IPS-15b (cell line): ENCODE data around the gene MRPL4.

Experiments
- H3K27me3 ChIP-seq: one replicate; pipeline ENCODE4 v1.6.1; 2013; ENCODE audit warnings: low read length; ENCODE audit not compliant: control insufficient read depth, insufficient read depth
- H3K36me3 ChIP-seq: one replicate; pipeline ENCODE4 v1.6.1; 2013; ENCODE audit warnings: low read length; ENCODE audit not compliant: control insufficient read depth, insufficient read depth
- H3K4me1 ChIP-seq: one replicate; pipeline ENCODE4 v1.6.1; 2013; ENCODE audit warnings: mild to moderate bottlenecking, low read length; ENCODE audit not compliant: control insufficient read depth, insufficient read depth
- H3K4me3 ChIP-seq: one replicate; pipeline ENCODE4 v1.5.1; 2013; ENCODE audit warnings: low read depth, low read length
- H3K9ac ChIP-seq: one replicate; pipeline ENCODE4 v1.6.1; 2013; ENCODE audit warnings: low read depth, mild to moderate bottlenecking, low read length
- H3K9me3 ChIP-seq: one replicate; pipeline ENCODE4 v1.6.1; 2013; ENCODE audit warnings: mild to moderate bottlenecking, low read length; ENCODE audit not compliant: control insufficient read depth, insufficient read depth

The MRPL4 gene

GRCh38 chr19:10293637-10294367 is 41.8 kb downstream of the MRPL4 start:
- H3K9ac ChIP-seq = no peak overlapping the region
- no peaks in the 10 kb centered on the region for H3K36me3 ChIP-seq
- peaks cover 76% of the 10 kb centered on the region for H3K27me3 ChIP-seq
- H3K4me1 ChIP-seq = no peaks in the 10 kb centered on the region
- H3K4me3 ChIP-seq = peak overlapping the region; percentile 26
- no peaks in the 10 kb centered on the region for H3K9me3 ChIP-seq

- no peak overlapping the region for H3K9ac ChIP-seq
- peaks cover 71% of the 10 kb centered on the region for H3K27me3 ChIP-seq
- H3K36me3 ChIP-seq = no peaks in the 10 kb centered on the region
- peak overlapping the region; percentile 26 for H3K4me3 ChIP-seq
- H3K4me1 ChIP-seq = no peaks in the 10 kb centered on the region
- no peaks in the 10 kb centered on the region for H3K9me3 ChIP-seq
Measured at GRCh38 chr19:10294368-10294697, 42.3 kb downstream of the MRPL4 start.

DNA sequence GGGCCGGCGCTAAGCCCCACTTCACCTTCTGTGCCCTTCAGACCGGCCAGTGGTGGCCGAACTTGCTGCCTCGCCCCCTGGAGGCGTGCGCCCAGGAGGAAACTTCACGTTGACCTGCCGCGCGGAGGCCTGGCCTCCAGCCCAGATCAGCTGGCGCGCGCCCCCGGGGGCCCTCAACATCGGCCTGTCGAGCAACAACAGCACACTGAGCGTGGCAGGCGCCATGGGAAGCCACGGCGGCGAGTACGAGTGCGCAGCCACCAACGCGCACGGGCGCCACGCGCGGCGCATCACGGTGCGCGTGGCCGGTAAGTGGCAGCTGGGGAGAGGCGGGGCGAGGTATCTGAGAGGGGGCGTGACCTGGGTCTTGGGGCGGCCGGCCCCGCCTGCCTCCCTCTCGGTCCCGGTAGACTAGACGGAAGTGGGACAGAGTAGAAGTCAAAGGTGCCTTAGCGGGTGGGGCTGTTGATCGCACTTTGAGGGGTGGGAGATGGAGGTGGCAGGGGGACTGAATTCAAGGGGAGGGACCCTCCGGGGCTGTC is 43.4 kb downstream of the MRPL4 start:
- H3K9ac ChIP-seq = no peak overlapping the region
- H3K9me3 ChIP-seq = no peaks in the 10 kb centered on the region
- no peaks in the 10 kb centered on the region for H3K36me3 ChIP-seq
- H3K4me3 ChIP-seq = peak overlapping the region; percentile 68
- H3K4me1 ChIP-seq = no peaks in the 10 kb centered on the region
- peaks cover 63% of the 10 kb centered on the region for H3K27me3 ChIP-seq

GRCh38 chr19:10295847-10296591 is 44.0 kb downstream of the MRPL4 start:
- H3K9ac ChIP-seq = no peak overlapping the region
- H3K27me3 ChIP-seq = peaks cover 57% of the 10 kb centered on the region
- no peaks in the 10 kb centered on the region for H3K36me3 ChIP-seq
- no peaks in the 10 kb centered on the region for H3K4me1 ChIP-seq
- peak overlapping the region; percentile 68 for H3K4me3 ChIP-seq
- H3K9me3 ChIP-seq = no peaks in the 10 kb centered on the region

- no peak overlapping the region for H3K9ac ChIP-seq
Measured at GRCh38 chr19:10299545-10300458, 47.8 kb downstream of the MRPL4 start.

DNA sequence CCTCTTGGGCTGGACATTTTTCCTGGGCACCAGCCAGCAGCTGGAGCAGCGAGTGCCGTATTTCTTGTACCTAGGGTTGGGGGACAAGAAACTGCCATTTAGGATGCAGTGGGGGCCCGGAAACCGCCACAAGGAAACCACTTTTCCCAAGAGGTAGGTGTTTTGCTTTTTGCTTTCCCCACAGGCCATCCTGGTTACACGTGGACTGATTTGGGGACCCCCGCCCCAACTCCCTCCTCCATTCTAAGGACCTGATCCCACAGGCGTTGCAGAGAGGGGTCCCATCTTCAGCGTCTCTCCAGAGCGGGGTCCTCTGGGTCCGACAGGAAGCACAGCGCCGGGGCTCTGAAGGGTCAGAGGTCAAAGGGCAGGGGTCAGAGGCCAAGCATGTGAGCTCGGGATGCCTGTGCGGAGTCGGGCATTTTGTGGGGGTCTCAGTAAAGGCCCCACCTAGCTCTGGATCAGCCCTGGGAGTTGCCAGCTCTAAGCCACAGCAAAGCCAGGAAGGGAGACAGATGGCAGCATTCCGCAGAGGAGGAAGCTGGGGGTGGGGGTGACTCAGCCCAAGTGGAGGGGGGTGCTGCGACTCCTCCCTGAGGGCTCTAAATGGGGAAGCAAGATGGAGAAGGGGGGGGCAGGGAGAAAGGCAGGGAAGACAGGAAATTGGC is 53.3 kb downstream of the MRPL4 start:
- Histone ChIP-seq H3K4me3 (no peak overlapping the region), H3K4me1 (no peaks in the 10 kb centered on the region), H3K9me3 (no peaks in the 10 kb centered on the region), H3K27me3 (no peaks in the 10 kb centered on the region), H3K36me3 (peaks cover 6% of the 10 kb centered on the region), H3K9ac (no peak overlapping the region)

More at GRCh38 chr19:10299545-10300458, 47.8 kb downstream of the MRPL4 start:
- no peaks in the 10 kb centered on the region for H3K9me3 ChIP-seq
- no peaks in the 10 kb centered on the region for H3K4me1 ChIP-seq
- H3K4me3 ChIP-seq = no peak overlapping the region
- H3K36me3 ChIP-seq = no peaks in the 10 kb centered on the region
- H3K27me3 ChIP-seq = peaks cover 21% of the 10 kb centered on the region

GRCh38 chr19:10306327-10306726 is 54.3 kb downstream of the MRPL4 start:
- Histone ChIP-seq H3K4me1 (no peaks in the 10 kb centered on the region), H3K4me3 (no peak overlapping the region), H3K36me3 (peaks cover 6% of the 10 kb centered on the region), H3K9ac (no peak overlapping the region), H3K9me3 (no peaks in the 10 kb centered on the region), H3K27me3 (no peaks in the 10 kb centered on the region)

DNA sequence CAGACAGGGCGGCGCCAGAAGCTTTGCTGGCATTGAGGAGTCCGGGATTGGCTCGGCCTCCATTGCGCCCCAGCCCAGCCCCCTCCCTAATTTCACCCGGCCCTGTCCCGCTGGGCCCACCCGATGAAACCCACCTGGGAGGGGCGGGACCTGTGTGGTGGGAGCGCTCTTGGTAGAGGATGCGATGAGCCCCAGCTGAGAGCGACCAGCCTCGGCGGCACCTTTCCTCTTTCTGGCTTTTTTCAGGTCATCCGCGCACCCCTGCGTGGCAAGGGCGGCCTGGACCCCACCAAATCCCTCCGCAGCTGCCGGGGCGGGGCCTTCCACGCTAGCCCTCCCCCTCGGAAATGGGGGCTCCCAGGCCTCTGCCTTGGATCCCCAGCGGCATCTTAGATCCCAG is 57.4 kb downstream of the MRPL4 start, which contains the start of gene ZGLP1:
TSS of gene ZGLP1 (minus strand) at position 393 of the 400 bp plus-strand sequence.
- no peaks in the 10 kb centered on the region for H3K9me3 ChIP-seq
- no peaks in the 10 kb centered on the region for H3K27me3 ChIP-seq
- no peak within 1 kb of the TSS for H3K9ac ChIP-seq

More for the DNA sequence above, 57.4 kb downstream of the MRPL4 start, which contains the start of gene ZGLP1:
- H3K4me1 ChIP-seq = no peaks in the 10 kb centered on the region
- no peak within 1 kb of the TSS for H3K4me3 ChIP-seq
- H3K36me3 ChIP-seq = peaks cover 9% of the 10 kb centered on the region
